ENCODE measurements around the gene EGFL7.

EGFL7 gene

GRCh38 chr9:136662656-136663581 lies at the start of gene EGFL7:
TSS of gene EGFL7 (plus strand) at chr9:136662916. CDS start at chr9:136668283, 5,367 bp downstream.
- H3K4me3 ChIP-seq (ENCODE audit: low read depth, low read length), result no peak within 1 kb of the TSS
- no peak for DNase-seq (ENCODE audit: low read depth)
- TF ChIP-seq CTCF (IDR thresholded peaks at IDR 0.05; ENCODE audit: control insufficient read depth, extremely low read depth, insufficient read depth), result no peak

DNA sequence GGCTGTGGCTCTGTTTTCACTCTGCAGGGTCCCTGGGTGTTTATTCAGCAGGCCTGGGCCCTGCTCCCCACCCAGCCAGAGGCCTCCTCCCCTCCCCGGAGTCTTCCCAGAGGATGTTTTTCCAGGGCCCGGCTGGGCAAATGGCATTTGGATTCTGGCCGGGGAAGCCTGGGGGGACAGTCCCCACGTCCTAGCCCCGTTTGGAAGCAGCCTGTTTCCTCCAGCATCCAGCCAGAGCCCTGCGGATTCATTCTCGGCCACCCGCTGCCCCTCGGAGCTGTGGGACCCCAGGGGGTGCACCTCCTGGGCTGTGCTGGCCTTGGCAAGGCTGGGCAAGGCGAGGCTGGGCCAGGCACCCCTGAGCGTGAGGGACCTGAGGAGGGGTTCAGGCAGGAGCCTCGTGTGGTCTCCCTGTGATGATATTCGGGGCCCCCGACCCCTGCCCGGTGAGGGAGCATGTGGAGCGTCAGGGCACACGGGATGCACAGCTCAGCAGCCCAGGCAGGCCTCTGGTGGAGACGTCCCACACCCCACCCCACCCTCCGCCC lies 48.8 kb upstream of the EGFL7 start:
- DNase-seq (ENCODE audit: low read depth), result no peak
- no peak for TF ChIP-seq CTCF (IDR thresholded peaks at IDR 0.05; ENCODE audit: control insufficient read depth, extremely low read depth, insufficient read depth)
- H3K4me3 ChIP-seq (ENCODE audit: low read depth, low read length), result no peak overlapping the region

- no peak overlapping the region for H3K4me3 ChIP-seq (ENCODE audit: low read depth, low read length)
- no peak for DNase-seq (ENCODE audit: low read depth)
- TF ChIP-seq CTCF (IDR thresholded peaks at IDR 0.05; ENCODE audit: control insufficient read depth, extremely low read depth, insufficient read depth), result no peak
These were observed 48.3 kb upstream of the EGFL7 start for GRCh38 chr9:136614372-136614922.

- no peak overlapping the region for H3K4me3 ChIP-seq (ENCODE audit: low read depth, low read length)
- TF ChIP-seq CTCF (IDR thresholded peaks at IDR 0.05; ENCODE audit: control insufficient read depth, extremely low read depth, insufficient read depth), result peak; percentile 15; the same call in 1 of the 2 replicates
- peak; percentile 71 for DNase-seq (ENCODE audit: low read depth)
These were observed 47.6 kb upstream of the EGFL7 start for GRCh38 chr9:136614967-136615623.

GRCh38 chr9:136615631-136616306 lies 46.9 kb upstream of the EGFL7 start:
- no peak for DNase-seq (ENCODE audit: low read depth)
- no peak overlapping the region for H3K4me3 ChIP-seq (ENCODE audit: low read depth, low read length)
- TF ChIP-seq CTCF (IDR thresholded peaks at IDR 0.05; ENCODE audit: control insufficient read depth, extremely low read depth, insufficient read depth), result no peak

GRCh38 chr9:136616307-136616635 lies 46.4 kb upstream of the EGFL7 start:
- no peak for DNase-seq (ENCODE audit: low read depth)
- no peak for TF ChIP-seq CTCF (IDR thresholded peaks at IDR 0.05; ENCODE audit: control insufficient read depth, extremely low read depth, insufficient read depth)

More at GRCh38 chr9:136616307-136616635, 46.4 kb upstream of the EGFL7 start:
- no peak overlapping the region for H3K4me3 ChIP-seq (ENCODE audit: low read depth, low read length)
